Keratinocyte (primary cell): ENCODE results near the gene DCTPP1. TPM values are rescaled to one million over a fixed set of nuclear protein-coding genes. Genes with fewer than 3 reads are reported as not detected.

Experiments
- DNase-seq: peaks from one replicate; pipeline ENCODE4 v3.0.0-alpha.2; 2011; ENCODE audit warnings: low read depth, missing footprints, low spot score
- FAIRE-seq: peaks from 2 replicates; lab custom pipeline; 2011; peaks lifted over from hg19 to GRCh38; lab: Jason Lieb, UNC
- H2AFZ ChIP-seq: 2 replicates; pipeline ENCODE4 v1.6.0; 2012; ENCODE audit warnings: low read length, control low read depth, inconsistent platforms; ENCODE audit not compliant: control insufficient read depth
- H3K27ac ChIP-seq: 2 replicates; pipeline ENCODE4 v1.5.1; 2011; ENCODE audit warnings: low read length; ENCODE audit not compliant: control insufficient read depth, insufficient read depth
- H3K27me3 ChIP-seq: 3 replicates; pipeline ENCODE4 v1.6.0; 2011; ENCODE audit warnings: low read length; ENCODE audit not compliant: control insufficient read depth, insufficient read depth; ENCODE audit errors: extremely low read depth
- H3K36me3 ChIP-seq, 2 experiments: 2 replicates in 1 of 2; 3 replicates in 1 of 2; pipeline ENCODE4 v1.5.1; 2011; ENCODE audit warnings: low read length in 2 of 2, mild to moderate bottlenecking in 1 of 2; ENCODE audit not compliant: control insufficient read depth in 2 of 2, insufficient read depth in 2 of 2; ENCODE audit errors: extremely low read depth in 1 of 2
- H3K4me1 ChIP-seq: 3 replicates; pipeline ENCODE4 v1.5.1; 2011; ENCODE audit warnings: low read length; ENCODE audit not compliant: control insufficient read depth, insufficient read depth; ENCODE audit errors: extremely low read depth
- H3K4me2 ChIP-seq: 3 replicates; pipeline ENCODE4 v1.6.0; 2011; ENCODE audit warnings: low read depth, low read length; ENCODE audit not compliant: control insufficient read depth, insufficient read depth; ENCODE audit errors: extremely low read depth
- H3K4me3 ChIP-seq, 3 experiments: fragments of 200-600 bp in 1 of 3; sonication (generic) in 1 of 3; 2 replicates in 2 of 3; 3 replicates in 1 of 3; pipeline ENCODE4 v1.5.1; 2011 to 2016; ENCODE audit warnings: low read length in 3 of 3, mild to moderate bottlenecking in 3 of 3, control low read depth in 2 of 3, inconsistent platforms in 1 of 3, low read depth in 1 of 3, mixed read lengths in 1 of 3, mixed run types in 1 of 3, moderate library complexity in 1 of 3; ENCODE audit not compliant: control insufficient read depth in 2 of 3, insufficient read depth in 2 of 3; ENCODE audit errors: extremely low read depth in 1 of 3
- H3K79me2 ChIP-seq: 2 replicates; pipeline ENCODE4 v1.6.0; 2012; ENCODE audit warnings: low read length; ENCODE audit not compliant: control insufficient read depth, insufficient read depth
- H3K9ac ChIP-seq: 3 replicates; pipeline ENCODE4 v1.6.0; 2011; ENCODE audit warnings: low read length; ENCODE audit not compliant: control insufficient read depth, insufficient read depth; ENCODE audit errors: extremely low read depth
- H3K9me1 ChIP-seq: 3 replicates; pipeline ENCODE4 v1.6.0; 2011; ENCODE audit warnings: low read length; ENCODE audit not compliant: control insufficient read depth, insufficient read depth; ENCODE audit errors: extremely low read depth
- H3K9me3 ChIP-seq: 2 replicates; pipeline ENCODE4 v1.5.1; 2012; ENCODE audit warnings: low read depth, low read length; ENCODE audit not compliant: control insufficient read depth
- H4K20me1 ChIP-seq: 3 replicates; pipeline ENCODE4 v1.6.0; 2011; ENCODE audit warnings: low read length; ENCODE audit not compliant: control insufficient read depth, insufficient read depth; ENCODE audit errors: extremely low read depth
- CTCF ChIP-seq, 3 experiments: IDR thresholded peaks in 1 of 3; conservative IDR thresholded peaks in 1 of 3; optimal IDR thresholded peaks in 1 of 3; 2 replicates in 2 of 3; 3 replicates in 1 of 3; pipeline versions ENCODE3 to v1.5.1; 2011; ENCODE audit warnings: low read length in 3 of 3, mild to moderate bottlenecking in 3 of 3, moderate library complexity in 2 of 3, control low read depth in 1 of 3, inconsistent platforms in 1 of 3; ENCODE audit not compliant: insufficient read depth in 2 of 3; ENCODE audit errors: extremely low read depth in 1 of 3
- EZH2 ChIP-seq: IDR thresholded peaks from one replicate; pipeline ENCODE4 v1.6.1; 2012; ENCODE audit warnings: inconsistent platforms, mild to moderate bottlenecking, low read length, moderate library complexity
- dilution Hi-C: fragments of 300-500 bp; cut with MboI; formaldehyde crosslinking; loops from one replicate; pipeline ENCODE4 v1.7.0; 2020; ENCODE audit warnings: low sequenced_read_pairs; ENCODE audit not compliant: extremely low pct_ligation_motif_present
- polyA plus RNA-seq, 5 experiments: library from polyadenylated mRNA; depleted of rRNA in 3 of 5; stranded (reverse) in 3 of 5; stranded (forward) in 1 of 5; unstranded in 1 of 5; fragments of >200 nt; gene quantifications; 1 replicate in 1 of 5; 2 replicates in 3 of 5; 3 replicates in 1 of 5; pipeline versions ENCODE4 v1.2.1 to v1.2.3, GENCODE V29; 2011 to 2012; ENCODE audit warnings: missing spikeins in 2 of 5, low read depth in 1 of 5, low replicate concordance in 1 of 5

The DCTPP1 gene
- polyA plus RNA-seq, 1 donor (not counting 4 experiments of a cell fraction or from before 2014, with no cell fraction given), result 95.8 TPM

GRCh38 chr16:30474074-30474452 lies 44.2 kb upstream of the DCTPP1 start:
- Histone ChIP-seq H3K4me1 (peaks cover 2% of the 10 kb centered on the region), H3K9me3 (no peaks in the 10 kb centered on the region), H3K4me2 (no peak overlapping the region), H4K20me1 (no peaks in the 10 kb centered on the region), H3K27me3 (peaks cover 14% of the 10 kb centered on the region), H3K9me1 (no peaks in the 10 kb centered on the region), H3K36me3 (no peaks in the 10 kb centered on the region), H3K9ac (no peak overlapping the region), H3K4me3 (no peak overlapping the region), H3K79me2 (no peaks in the 10 kb centered on the region), H2AFZ (no peak overlapping the region), H3K27ac (no peak overlapping the region)
- no peak for TF ChIP-seq CTCF (optimal IDR thresholded peaks at IDR 0.05 in 1 of 3, IDR thresholded peaks at IDR 0.05 in 1 of 3, conservative IDR thresholded peaks at IDR 0.05 in 1 of 3; ENCODE audit: extremely low read depth in 1 of 3, insufficient read depth in 2 of 3, low read length in 3 of 3)
- no peak for TF ChIP-seq EZH2
- FAIRE-seq (no peak), DNase-seq (no peak)
- dilution Hi-C loops, result no loop called here

GRCh38 chr16:30473231-30474073 lies 43.6 kb upstream of the DCTPP1 start:
- Histone ChIP-seq H3K4me3 (no peak overlapping the region), H3K9me1 (no peaks in the 10 kb centered on the region), H2AFZ (no peak overlapping the region), H3K27ac (no peak overlapping the region), H3K79me2 (no peaks in the 10 kb centered on the region), H3K9ac (no peak overlapping the region), H3K27me3 (peaks cover 14% of the 10 kb centered on the region), H3K36me3 (no peaks in the 10 kb centered on the region), H3K9me3 (no peaks in the 10 kb centered on the region), H3K4me2 (no peak overlapping the region), H4K20me1 (no peaks in the 10 kb centered on the region), H3K4me1 (peaks cover 2% of the 10 kb centered on the region)
- TF ChIP-seq CTCF (optimal IDR thresholded peaks at IDR 0.05 in 1 of 3, IDR thresholded peaks at IDR 0.05 in 1 of 3, conservative IDR thresholded peaks at IDR 0.05 in 1 of 3; ENCODE audit: extremely low read depth in 1 of 3, insufficient read depth in 2 of 3, low read length in 3 of 3) (no peak), EZH2 (no peak)
- dilution Hi-C loops, result no loop called here
- FAIRE-seq (no peak), DNase-seq (no peak)
